GM19438 (cell line): ENCODE measurements around the gene MAT2B.

ENCODE experiments used
- ATAC-seq: cut with Tn5 transposase; IDR thresholded peaks from one replicate; pipeline ENCODE4 v1.9.1; 2021; ENCODE audit warnings: low read depth; ENCODE audit not compliant: unreplicated experiment

The MAT2B gene

GRCh38 chr5:163505368-163506094 is at the start of gene MAT2B:
MAT2B (plus strand) TSS chr5:163505619; CDS start chr5:163505687, 68 bp downstream.
- peak; percentile 84 for ATAC-seq

- no peak for ATAC-seq
Observed at GRCh38 chr5:163456029-163456589, 49.3 kb upstream of the MAT2B start.

GRCh38 chr5:163456840-163457239 is 48.6 kb upstream of the MAT2B start:
- ATAC-seq, result no peak

GRCh38 chr5:163458778-163459385 is 46.5 kb upstream of the MAT2B start:
- ATAC-seq, result no peak

- peak; percentile 9 for ATAC-seq
Observed at GRCh38 chr5:163459462-163459818, 46.0 kb upstream of the MAT2B start.

- peak; percentile 74 for ATAC-seq
Observed at GRCh38 chr5:163459819-163460561, 45.4 kb upstream of the MAT2B start, which contains the start of gene NUDCD2. NUDCD2 (minus strand) TSS chr5:163460102; CDS start chr5:163460050, 52 bp downstream.

GRCh38 chr5:163460562-163461171 is 44.8 kb upstream of the MAT2B start, which contains the start of gene HMMR:
HMMR (plus strand) TSS chr5:163460632; CDS start chr5:163460693, 61 bp downstream.
- no peak for ATAC-seq

- ATAC-seq, result no peak
Observed at GRCh38 chr5:163463063-163463435, 42.4 kb upstream of the MAT2B start.

- no peak for ATAC-seq
Observed at GRCh38 chr5:163467682-163468081, 37.7 kb upstream of the MAT2B start.

GRCh38 chr5:163473635-163474243 is 31.7 kb upstream of the MAT2B start:
- no peak for ATAC-seq

GRCh38 chr5:163475411-163475810 is 30.0 kb upstream of the MAT2B start:
- no peak for ATAC-seq

GRCh38 chr5:163478126-163478981 is 27.1 kb upstream of the MAT2B start:
- ATAC-seq, result no peak

GRCh38 chr5:163478982-163479271 is 26.5 kb upstream of the MAT2B start:
- no peak for ATAC-seq

GRCh38 chr5:163489055-163489744 is 16.2 kb upstream of the MAT2B start:
- no peak for ATAC-seq

- ATAC-seq, result no peak
Observed at GRCh38 chr5:163489745-163490075, 15.7 kb upstream of the MAT2B start.

GRCh38 chr5:163496286-163496685 is 9.1 kb upstream of the MAT2B start:
- ATAC-seq, result no peak

GRCh38 chr5:163497315-163497714 is 8.1 kb upstream of the MAT2B start:
- ATAC-seq, result no peak

GRCh38 chr5:163498886-163499285 is 6.5 kb upstream of the MAT2B start:
- ATAC-seq, result no peak

GRCh38 chr5:163502521-163502920 is 2.9 kb upstream of the MAT2B start:
- no peak for ATAC-seq
